GM18861 (cell line): ENCODE results near the gene GLI3.

Source experiments
- ATAC-seq: cut with Tn5 transposase; IDR thresholded peaks from one replicate; pipeline ENCODE4 v1.9.1; 2021; ENCODE audit not compliant: unreplicated experiment

Gene GLI3

DNA sequence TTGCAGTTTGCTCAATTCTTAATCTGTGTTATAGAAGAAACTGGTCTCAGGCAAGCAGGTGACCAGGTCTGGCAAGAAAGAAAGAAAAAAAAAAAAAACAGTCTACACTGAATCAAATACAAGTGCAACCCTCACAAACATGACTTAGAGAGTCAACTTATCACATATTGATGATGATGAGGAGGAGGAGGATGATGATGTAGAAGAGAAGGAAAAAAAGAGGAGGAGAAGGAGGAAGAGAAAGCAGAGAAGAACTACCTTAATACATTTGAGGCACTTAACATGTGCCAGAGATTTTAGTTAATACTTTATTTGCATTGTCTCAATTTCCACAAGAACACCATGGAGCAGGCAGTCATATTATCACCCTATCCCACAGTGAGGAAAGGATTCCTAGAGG lies 91.5 kb downstream of the GLI3 start:
- no peak for ATAC-seq

DNA sequence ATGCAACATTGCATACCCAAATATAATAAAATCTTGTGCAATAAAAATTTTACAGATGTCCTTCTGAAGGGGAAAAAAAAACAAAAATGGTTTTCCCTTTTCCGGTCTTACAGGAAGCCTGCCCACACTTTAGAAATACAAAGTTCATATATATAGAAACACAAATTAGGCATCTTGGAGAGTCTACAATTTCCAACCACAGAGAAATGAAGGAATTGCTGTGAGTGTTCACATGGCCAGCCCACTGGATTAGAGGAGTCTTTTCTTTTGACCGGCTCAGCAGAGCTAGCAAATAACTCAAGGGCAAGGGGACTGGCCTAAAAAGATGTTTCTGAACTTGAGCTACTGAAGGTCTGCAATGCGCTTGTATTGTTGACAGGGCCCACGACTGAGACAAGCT lies 92.4 kb downstream of the GLI3 start:
- ATAC-seq, result no peak

GRCh38 chr7:42143711-42144600 lies 93.1 kb downstream of the GLI3 start:
- ATAC-seq, result no peak

DNA sequence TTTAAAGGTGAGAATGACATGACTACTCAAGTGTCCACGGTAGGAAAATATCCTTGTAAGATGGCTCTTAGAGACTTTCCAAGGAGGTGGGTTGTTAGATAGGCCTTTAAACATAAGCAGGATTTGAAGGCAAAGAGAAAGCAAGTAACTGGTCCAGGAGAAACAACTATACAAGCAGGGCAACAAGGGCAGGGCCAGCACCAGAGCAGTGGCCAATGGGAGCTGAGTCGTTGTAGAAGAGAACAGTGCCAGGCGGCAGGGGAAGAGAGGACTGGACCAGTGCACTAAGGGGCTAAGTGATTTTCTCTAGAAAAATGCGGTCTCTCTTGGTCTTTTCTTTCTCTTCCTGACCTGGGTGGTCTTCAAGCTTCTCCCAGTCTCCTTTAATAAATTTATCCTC lies 94.9 kb downstream of the GLI3 start:
- ATAC-seq, result no peak

- no peak for ATAC-seq
Observed at GRCh38 chr7:42139751-42140150, 97.3 kb downstream of the GLI3 start.

- no peak for ATAC-seq
Observed at GRCh38 chr7:42138691-42139090, 98.3 kb downstream of the GLI3 start.

- no peak for ATAC-seq
Observed at GRCh38 chr7:42137941-42138340, 99.1 kb downstream of the GLI3 start.

DNA sequence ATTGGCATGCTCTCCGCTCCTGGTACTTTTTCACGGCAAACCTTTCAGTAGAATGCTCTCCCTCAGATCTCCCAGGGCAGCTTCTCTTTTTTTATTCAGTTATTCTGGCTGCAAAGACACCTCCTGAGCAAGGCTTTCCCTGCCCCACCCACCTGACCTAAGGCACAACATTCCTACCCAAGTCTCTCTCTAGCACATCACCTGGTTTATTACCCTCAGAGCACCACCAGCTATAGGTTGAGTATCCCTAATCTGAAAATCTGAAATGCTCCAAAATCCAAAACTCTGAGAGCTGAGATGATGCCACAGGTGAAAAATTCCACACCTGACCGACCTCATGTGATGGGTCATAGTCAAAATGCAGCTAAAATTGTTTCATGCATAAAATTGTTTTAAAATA lies 99.6 kb downstream of the GLI3 start:
- no peak for ATAC-seq

- no peak for ATAC-seq
Observed at GRCh38 chr7:42135728-42136127, 101.3 kb downstream of the GLI3 start.

GRCh38 chr7:42134276-42134876 lies 102.6 kb downstream of the GLI3 start:
- ATAC-seq, result no peak

DNA sequence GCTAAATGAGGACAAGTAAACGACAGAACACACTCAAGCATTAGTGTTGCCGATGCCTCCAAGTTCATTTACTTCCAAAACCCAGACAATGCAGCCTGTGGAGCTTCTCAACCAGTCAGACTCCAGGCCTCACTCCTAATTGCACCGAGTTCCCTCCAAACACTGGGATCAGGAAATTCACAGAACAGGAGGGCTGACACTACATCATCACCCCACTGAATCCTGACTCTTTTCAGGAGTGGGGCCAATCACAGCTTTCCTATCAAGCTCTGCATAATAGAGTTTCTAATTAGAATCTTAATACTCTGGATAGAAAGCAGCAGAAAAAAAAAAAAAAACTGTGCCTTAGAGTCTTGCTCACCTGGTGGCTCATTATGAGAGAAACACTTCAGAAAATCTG lies 103.7 kb downstream of the GLI3 start:
- ATAC-seq, result no peak

DNA sequence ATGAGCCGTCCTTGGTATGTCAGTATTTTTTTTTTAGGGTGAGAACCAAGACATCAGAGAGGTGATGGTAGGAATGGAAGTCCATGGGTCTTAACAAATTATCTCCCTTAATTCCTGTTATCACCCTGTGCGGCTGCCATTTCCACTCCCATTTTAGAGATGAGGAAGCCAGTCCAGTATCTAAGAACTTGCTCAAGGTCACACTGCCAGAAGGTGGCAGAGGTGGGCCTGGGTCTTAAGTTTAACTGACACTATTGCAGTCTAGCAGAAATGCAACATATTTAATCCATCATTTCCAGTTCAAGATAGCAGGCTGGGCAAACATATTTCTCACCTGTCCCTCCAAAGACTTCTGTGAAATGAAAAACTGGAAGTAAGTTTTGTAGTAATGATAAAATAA lies 108.3 kb downstream of the GLI3 start:
- no peak for ATAC-seq

- ATAC-seq, result no peak
Observed at GRCh38 chr7:42127232-42127622, 109.8 kb downstream of the GLI3 start.

GRCh38 chr7:42126475-42127231 lies 110.4 kb downstream of the GLI3 start:
- no peak for ATAC-seq

DNA sequence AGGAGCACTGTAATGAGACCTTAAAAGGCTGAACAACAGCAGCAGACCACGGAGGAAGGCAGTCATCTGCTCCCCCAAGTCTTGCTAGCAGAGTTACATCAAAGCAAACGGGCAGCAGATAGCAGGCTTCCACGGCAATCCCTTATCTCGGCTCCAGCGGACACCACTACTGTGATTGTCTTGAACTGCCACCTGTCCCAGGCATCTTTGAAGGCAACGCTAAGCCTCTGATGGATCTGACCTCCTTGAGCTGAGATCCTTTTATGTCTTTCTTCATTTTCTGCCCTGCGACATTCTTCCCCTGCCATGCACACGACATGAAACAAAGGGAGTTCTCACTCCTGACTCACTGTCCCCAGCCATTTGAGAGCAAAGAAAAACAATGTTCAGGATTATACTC lies 111.7 kb downstream of the GLI3 start:
- no peak for ATAC-seq

- ATAC-seq, result no peak
Observed at GRCh38 chr7:42123716-42124115, 113.3 kb downstream of the GLI3 start.

DNA sequence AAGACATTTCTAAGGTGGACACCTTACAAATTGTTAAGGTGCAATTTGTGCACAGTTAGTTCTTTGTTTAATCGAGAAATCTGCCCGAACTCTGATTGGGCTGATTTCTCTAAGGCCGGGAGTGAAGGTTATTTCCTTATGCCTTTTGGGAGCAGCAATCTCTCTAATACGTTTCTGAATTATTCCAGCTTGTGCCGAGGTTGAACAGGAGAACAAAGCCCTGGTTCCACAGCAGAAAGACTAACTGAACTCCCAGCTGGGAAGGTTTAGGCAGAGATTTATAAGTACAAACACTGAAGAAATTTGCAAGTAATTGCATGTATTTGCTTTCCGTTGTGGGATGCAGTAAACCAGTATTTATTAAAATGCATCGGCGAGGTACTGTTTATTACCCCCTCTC lies 116.8 kb downstream of the GLI3 start:
- ATAC-seq, result no peak

GRCh38 chr7:42117201-42117600 lies 119.8 kb downstream of the GLI3 start:
- no peak for ATAC-seq

DNA sequence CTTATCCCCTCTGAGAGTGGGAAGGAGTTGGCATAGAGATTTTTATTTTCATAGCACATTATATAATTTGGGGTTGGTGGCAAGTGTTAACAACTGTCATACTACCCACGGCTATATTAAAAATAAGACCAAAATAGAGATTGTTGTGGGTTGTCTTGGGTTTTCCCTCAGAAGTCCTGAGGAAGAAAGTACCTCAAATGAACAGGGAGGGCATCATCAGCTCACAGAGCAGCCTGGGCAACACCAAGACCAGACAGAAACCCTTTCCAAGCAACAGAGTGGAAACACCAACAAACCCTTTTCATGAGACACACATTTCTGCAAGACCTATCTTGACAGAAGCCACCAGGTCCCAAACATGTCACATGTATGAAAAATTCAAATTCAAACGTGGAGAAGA lies 121.2 kb downstream of the GLI3 start:
- no peak for ATAC-seq

DNA sequence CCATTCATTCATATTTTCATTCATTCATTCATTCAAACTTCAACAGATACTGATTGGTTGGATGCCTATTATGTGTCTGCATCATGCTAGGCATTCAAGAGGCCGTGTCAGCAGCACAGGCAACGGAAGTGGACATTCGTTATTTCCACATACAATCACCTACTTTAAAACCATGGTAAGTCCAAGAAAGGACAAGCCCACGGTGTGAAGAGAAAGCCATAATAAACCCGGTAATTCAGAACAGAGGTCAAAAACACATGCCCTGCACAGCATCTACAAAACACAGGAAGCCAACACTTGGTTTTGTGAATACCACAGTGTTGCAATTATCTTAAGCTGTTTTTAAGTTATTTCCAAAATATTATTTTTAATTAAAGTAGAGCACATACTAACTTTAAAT lies 126.7 kb downstream of the GLI3 start:
- ATAC-seq, result no peak

- no peak for ATAC-seq
Observed at GRCh38 chr7:42108803-42109528, 128.0 kb downstream of the GLI3 start.
